Stimulated activated naive CD8-positive, alpha-beta T cell treated with anti-CD3 and anti-CD28 coated beads, Interleukin-15, Interleukin-2, amounts not matched to agents 100 ng/mL and 50 ng/mL, for 24 hours (primary cell): ENCODE data around the gene ZFYVE1.

Source experiments
- H3K27ac Mint-ChIP-seq: one replicate; pipeline ENCODE4 v1.8.0; 2021; ENCODE audit warnings: mild to moderate bottlenecking, mixed read lengths
- H3K27me3 Mint-ChIP-seq: one replicate; pipeline ENCODE4 v1.8.0; 2021; ENCODE audit warnings: mixed read lengths
- H3K36me3 Mint-ChIP-seq: one replicate; pipeline ENCODE4 v1.8.0; 2021; ENCODE audit warnings: low read depth, mixed read lengths
- H3K4me1 Mint-ChIP-seq: one replicate; pipeline ENCODE4 v1.8.0; 2021; ENCODE audit warnings: low read depth, mixed read lengths
- H3K4me3 Mint-ChIP-seq: one replicate; pipeline ENCODE4 v1.8.0; 2021; ENCODE audit warnings: mild to moderate bottlenecking, mixed read lengths
- H3K9me3 Mint-ChIP-seq: one replicate; pipeline ENCODE4 v1.8.0; 2021; ENCODE audit warnings: mixed read lengths

ZFYVE1 gene

GRCh38 chr14:72926292-72927028 lies 100.4 kb downstream of the ZFYVE1 start, which contains the start of gene DCAF4:
TSS of gene DCAF4 (plus strand) at chr14:72926464. CDS start at chr14:72937979, 11,515 bp downstream.
- Mint-ChIP-seq H3K4me3 (peak within 1 kb of the TSS; percentile 94), H3K9me3 (no peaks in the 10 kb centered on the region), H3K4me1 (peaks cover 18% of the 10 kb centered on the region), H3K27ac (peak within 1 kb of the TSS; percentile 96), H3K27me3 (peaks cover 8% of the 10 kb centered on the region), H3K36me3 (no peaks in the 10 kb centered on the region)

GRCh38 chr14:72925815-72926291 lies 101.1 kb downstream of the ZFYVE1 start:
- H3K27me3 Mint-ChIP-seq: peaks cover 11% of the 10 kb centered on the region
- H3K4me3 Mint-ChIP-seq: peak overlapping the region; percentile 94
- H3K4me1 Mint-ChIP-seq: peaks cover 17% of the 10 kb centered on the region
- H3K27ac Mint-ChIP-seq: peak overlapping the region; percentile 96
- no peaks in the 10 kb centered on the region for H3K9me3 Mint-ChIP-seq
- H3K36me3 Mint-ChIP-seq: no peaks in the 10 kb centered on the region

GRCh38 chr14:72925171-72925759 lies 101.6 kb downstream of the ZFYVE1 start:
- peaks cover 12% of the 10 kb centered on the region for H3K4me1 Mint-ChIP-seq

GRCh38 chr14:72924337-72924736 lies 102.6 kb downstream of the ZFYVE1 start:
- H3K36me3 Mint-ChIP-seq: no peaks in the 10 kb centered on the region
- H3K4me3 Mint-ChIP-seq: no peak overlapping the region
- H3K27ac Mint-ChIP-seq: no peak overlapping the region
- H3K4me1 Mint-ChIP-seq: peaks cover 12% of the 10 kb centered on the region
- H3K9me3 Mint-ChIP-seq: no peaks in the 10 kb centered on the region
- peaks cover 21% of the 10 kb centered on the region for H3K27me3 Mint-ChIP-seq

More at GRCh38 chr14:72925171-72925759, 101.6 kb downstream of the ZFYVE1 start:
- peak overlapping the region; percentile 96 for H3K27ac Mint-ChIP-seq
- H3K9me3 Mint-ChIP-seq: no peaks in the 10 kb centered on the region
- peaks cover 15% of the 10 kb centered on the region for H3K27me3 Mint-ChIP-seq
- no peaks in the 10 kb centered on the region for H3K36me3 Mint-ChIP-seq
- H3K4me3 Mint-ChIP-seq: peak overlapping the region; percentile 94

- Mint-ChIP-seq H3K36me3 (no peaks in the 10 kb centered on the region), H3K4me1 (peaks cover 8% of the 10 kb centered on the region), H3K4me3 (no peak overlapping the region), H3K27me3 (peaks cover 28% of the 10 kb centered on the region), H3K27ac (no peak overlapping the region), H3K9me3 (no peaks in the 10 kb centered on the region)
These were observed 105.5 kb downstream of the ZFYVE1 start for GRCh38 chr14:72921396-72921795.

- H3K9me3 Mint-ChIP-seq: no peaks in the 10 kb centered on the region
- no peak overlapping the region for H3K27ac Mint-ChIP-seq
- peaks cover 28% of the 10 kb centered on the region for H3K27me3 Mint-ChIP-seq
These were observed 106.9 kb downstream of the ZFYVE1 start for GRCh38 chr14:72920008-72920407.

More at GRCh38 chr14:72920008-72920407, 106.9 kb downstream of the ZFYVE1 start:
- Mint-ChIP-seq H3K36me3 (no peaks in the 10 kb centered on the region), H3K4me3 (no peak overlapping the region), H3K4me1 (no peaks in the 10 kb centered on the region)
